HepG2 (cell line): ENCODE measurements around the gene IL1RL1. TPM values are rescaled to one million over a fixed set of nuclear protein-coding genes. Genes with fewer than 3 reads are reported as not detected.

ENCODE experiments used
- ARID2 ChIP-seq: sonication (generic); formaldehyde crosslinking; IDR thresholded peaks from 2 replicates; pipeline ENCODE4 v1.8.1; 2022; ENCODE audit warnings: mild to moderate bottlenecking, missing genetic modification reagents, borderline replicate concordance
- DNMT3B ChIP-seq: conservative IDR thresholded peaks from 2 replicates; pipeline ENCODE4 v1.6.1; 2016; ENCODE audit warnings: missing biosample characterization, control low read depth
- MED13 ChIP-seq: sonication (generic); formaldehyde crosslinking; IDR thresholded peaks from 2 replicates; pipeline ENCODE4 v1.5.0; 2020; ENCODE audit warnings: missing genetic modification reagents
- NFKB2 ChIP-seq: sonication (generic); formaldehyde crosslinking; IDR thresholded peaks from 2 replicates; pipeline ENCODE4 v1.4.0; 2020; ENCODE audit warnings: missing genetic modification reagents, borderline replicate concordance
- NFKBIZ ChIP-seq: IDR thresholded peaks from 2 replicates; pipeline ENCODE4 v1.6.1; 2018; ENCODE audit warnings: missing genetic modification reagents, missing compliant biosample characterization
- PCBP2 ChIP-seq: fragments of 200-400 bp; formaldehyde crosslinking; optimal IDR thresholded peaks from 2 replicates; pipeline ENCODE3; 2018; ENCODE audit warnings: low read length, low read depth; ENCODE audit not compliant: poor library complexity, severe bottlenecking
- PHB2 ChIP-seq: fragments of 450-650 bp; IDR thresholded peaks from 2 replicates; pipeline ENCODE4 v1.6.1; 2018; ENCODE audit not compliant: partially characterized antibody
- PHF8 ChIP-seq: sonication (generic); formaldehyde crosslinking; IDR thresholded peaks from 2 replicates; pipeline ENCODE4 v1.5.0; 2020; ENCODE audit warnings: missing genetic modification reagents
- RERE ChIP-seq: IDR thresholded peaks from 2 replicates; pipeline ENCODE4 v1.6.1; 2016; ENCODE audit warnings: low read depth, missing genetic modification reagents, missing compliant biosample characterization
- RFX5 ChIP-seq: IDR thresholded peaks from 2 replicates; pipeline ENCODE4 v1.6.1; 2011; ENCODE audit warnings: low read depth, low read length, improper control_type of control experiment
- SMARCC2 ChIP-seq: fragments of 450-650 bp; IDR thresholded peaks from 2 replicates; pipeline ENCODE4 v1.6.1; 2017; ENCODE audit warnings: antibody characterized with exemption, mild to moderate bottlenecking
- ZMAT5 ChIP-seq: sonication (generic); formaldehyde crosslinking; IDR thresholded peaks from 2 replicates; pipeline ENCODE4 v1.5.0; 2020; ENCODE audit warnings: mild to moderate bottlenecking, low read depth, missing genetic modification reagents, borderline replicate concordance
- ZNF460 ChIP-seq: sonication (generic); formaldehyde crosslinking; IDR thresholded peaks from 2 replicates; pipeline ENCODE4 v1.5.1; 2020; ENCODE audit warnings: missing genetic modification reagents, mild to moderate bottlenecking, borderline replicate concordance
- polyA plus RNA-seq, 8 experiments: library from polyadenylated mRNA; depleted of rRNA in 3 of 8; stranded (reverse) in 7 of 8; unstranded in 1 of 8; fragments of >200 nt; fragmentation: Illumina TruSeq in 4 of 8; extraction: Trizol in 4 of 8; gene quantifications; 2 replicates each; pipeline versions ENCODE4 v1.2.1 to v1.2.3, GENCODE V29; 2011 to 2016; ENCODE audit warnings: low read depth in 4 of 8, missing spikeins in 1 of 8, mixed read lengths in 1 of 8; ENCODE audit not compliant: insufficient read depth in 1 of 8
- total RNA-seq, 5 experiments: library from RNA; depleted of rRNA; stranded (reverse); fragments of >200 nt; fragmentation: Illumina TruSeq; extraction: Trizol; gene quantifications; 2 replicates each; pipeline ENCODE4 v1.2.3, GENCODE V29; 2016; ENCODE audit warnings: low read depth in 1 of 5
- TF ChIP-seq, protein P1 (sequence below): sonication (generic); formaldehyde crosslinking; IDR thresholded peaks from 2 replicates; pipeline ENCODE4 v1.4.0; 2020; ENCODE audit warnings: missing genetic modification reagents

The IL1RL1 gene
- total and polyA plus RNA-seq, 2 of the 13 experiments (the other 11 are each of a cell fraction or from before 2014, with no cell fraction given), result 0.02 to 0.03 TPM

DNA sequence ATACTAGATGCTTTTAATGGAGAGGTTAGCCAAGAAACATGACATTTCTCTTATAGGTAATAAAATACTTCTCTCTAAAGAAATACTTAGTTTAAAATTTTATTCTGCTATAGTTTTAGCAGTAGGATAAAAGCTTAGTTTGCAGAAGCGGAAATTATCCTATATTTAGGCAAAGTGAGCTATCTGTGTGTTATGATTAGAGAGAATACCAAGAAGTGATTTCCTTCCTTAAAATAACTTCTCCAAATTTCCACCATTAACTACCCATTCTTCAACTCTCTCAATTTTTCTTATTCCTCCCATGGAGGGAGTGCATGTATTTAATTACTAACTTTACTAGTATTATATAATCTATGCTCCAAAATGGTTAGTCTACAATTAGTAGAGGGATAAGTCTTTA, 15.8 kb upstream of the IL1RL1 start (continued):
- TF ChIP-seq RERE (CRISPR knock-in tag), result no peak
- no peak for TF ChIP-seq PHB2
- TF ChIP-seq ARID2 (CRISPR knock-in tag), result no peak
- no peak for TF ChIP-seq MED13 (CRISPR knock-in tag)
- TF ChIP-seq, protein P1, sequence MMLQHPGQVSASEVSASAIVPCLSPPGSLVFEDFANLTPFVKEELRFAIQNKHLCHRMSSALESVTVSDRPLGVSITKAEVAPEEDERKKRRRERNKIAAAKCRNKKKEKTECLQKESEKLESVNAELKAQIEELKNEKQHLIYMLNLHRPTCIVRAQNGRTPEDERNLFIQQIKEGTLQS (CRISPR knock-in tag), result no peak
- TF ChIP-seq DNMT3B, result no peak
- no peak for TF ChIP-seq PCBP2
- no peak for TF ChIP-seq ZNF460 (CRISPR knock-in tag)
- TF ChIP-seq NFKBIZ (CRISPR knock-in tag), result no peak
- no peak for TF ChIP-seq ZMAT5 (CRISPR knock-in tag)
- no peak for TF ChIP-seq NFKB2 (CRISPR knock-in tag)
- TF ChIP-seq SMARCC2, result no peak
- TF ChIP-seq RFX5, result no peak
- TF ChIP-seq PHF8 (CRISPR knock-in tag), result no peak
